Measurements from ENCODE around the gene APBA2.

Gene APBA2

DNA sequence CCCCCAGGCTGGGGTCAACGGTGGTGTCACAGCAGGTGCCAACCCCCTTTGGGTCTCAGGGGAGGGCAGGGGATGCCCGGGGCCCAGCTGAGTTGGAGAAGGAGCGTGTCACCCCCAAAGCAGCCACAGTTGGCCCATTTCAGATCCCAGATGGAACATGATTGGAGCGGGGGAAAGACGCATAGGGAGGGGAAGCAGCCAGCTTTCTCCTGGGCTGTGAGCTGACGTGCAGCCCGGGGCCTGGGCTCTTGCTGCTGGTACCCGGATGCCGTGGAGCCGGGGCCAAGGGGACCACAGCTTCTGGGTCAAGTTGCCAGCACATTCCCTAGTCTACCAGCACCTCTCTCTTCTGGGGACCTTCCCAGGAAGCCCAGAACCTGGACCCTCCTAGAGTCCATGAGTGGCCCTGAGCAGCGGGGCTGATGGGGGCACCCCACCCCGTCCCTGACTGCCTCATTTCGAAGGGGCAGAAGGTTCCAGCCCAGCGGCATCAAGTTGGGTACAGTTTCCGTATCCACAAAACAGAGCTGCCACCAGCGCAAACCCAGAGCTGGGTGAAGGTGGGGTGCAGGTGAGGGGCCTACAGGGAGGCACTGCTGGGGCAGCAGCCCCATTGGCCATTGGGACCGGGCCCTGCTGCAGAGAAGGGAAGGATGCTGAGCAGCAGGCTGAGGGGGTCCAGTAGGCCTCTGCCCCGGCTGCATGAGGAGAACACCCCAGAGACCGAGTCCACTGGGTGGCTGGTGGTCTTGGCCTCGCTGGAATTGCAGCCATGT is 235.0 kb downstream of the APBA2 start:
- no peak for DNase-seq (ENCODE audit: low spot score)

DNA sequence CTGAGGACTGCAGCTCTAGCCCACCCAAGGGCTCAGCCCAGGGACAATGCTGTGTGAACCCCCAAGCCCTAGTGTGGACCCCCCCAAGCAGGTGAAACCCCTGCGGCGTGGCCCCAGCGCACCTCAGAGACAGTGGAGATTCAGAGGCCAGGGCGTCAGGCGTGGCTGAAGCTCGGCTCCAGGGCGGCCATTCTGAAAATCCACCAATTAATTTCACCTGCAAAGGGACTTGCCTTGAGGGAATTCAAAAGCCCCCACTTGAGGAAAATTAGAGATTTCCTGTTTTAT is 235.5 kb downstream of the APBA2 start:
- DNase-seq (ENCODE audit: low spot score) = no peak

DNA sequence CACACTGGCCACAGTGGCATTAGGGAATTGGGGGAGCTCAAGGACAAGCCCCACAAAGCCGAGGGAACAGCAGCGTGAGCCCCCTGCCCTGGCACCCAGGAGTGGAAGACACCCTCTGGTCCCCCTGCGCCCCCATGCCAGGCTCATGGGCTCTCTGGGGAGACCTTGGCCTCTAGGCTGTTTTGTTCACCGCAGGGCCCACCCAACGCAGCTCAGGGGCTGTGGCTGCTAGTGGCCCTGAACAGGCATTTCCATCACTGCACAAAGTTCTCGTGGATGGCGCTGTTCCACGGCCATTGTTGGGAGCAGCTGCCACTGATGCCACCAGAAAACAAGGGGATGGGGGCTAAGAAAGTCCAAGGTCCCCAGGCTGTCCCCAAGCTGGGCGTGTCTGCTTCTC is 236.1 kb downstream of the APBA2 start:
- no peak for DNase-seq (ENCODE audit: low spot score)

DNA sequence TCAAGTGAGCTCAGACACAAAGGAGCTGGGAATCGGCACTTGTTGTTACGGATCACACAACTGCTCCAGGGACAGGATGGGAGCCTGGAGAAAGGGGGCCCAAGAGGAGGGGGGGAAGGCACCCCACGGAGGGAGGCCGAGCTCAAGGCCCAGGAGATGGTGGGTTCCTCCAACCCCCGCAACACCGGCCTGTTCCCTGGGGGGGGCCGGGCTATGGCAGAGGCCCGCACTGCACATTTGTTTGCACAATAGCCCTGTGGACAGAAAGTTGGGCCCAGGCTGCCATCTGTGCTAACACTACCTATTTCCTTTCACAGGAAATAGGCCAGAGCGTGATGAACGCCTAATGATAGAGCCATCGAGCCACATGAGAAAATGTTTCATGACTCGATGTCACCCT is 236.7 kb downstream of the APBA2 start:
- no peak for DNase-seq (ENCODE audit: low spot score)

DNA sequence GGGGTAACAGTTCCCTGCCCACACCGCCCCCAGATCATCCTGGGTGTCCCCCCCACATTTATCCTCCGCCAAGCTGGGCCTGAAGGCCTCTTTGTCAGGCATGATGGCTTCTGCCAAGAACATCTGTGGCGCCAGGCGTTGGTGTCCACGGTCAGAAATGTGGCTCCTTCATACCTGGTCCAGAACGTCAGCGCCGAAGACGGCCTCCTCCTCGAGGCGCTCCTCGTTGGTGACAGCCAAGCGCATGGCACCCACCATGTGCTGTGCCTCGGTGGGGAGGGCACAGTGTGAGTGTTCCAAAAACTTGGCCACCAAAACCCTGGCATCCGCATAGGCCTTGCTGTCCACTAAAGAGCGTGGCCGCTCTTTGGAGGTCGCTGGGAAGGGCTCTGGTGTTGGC is 237.4 kb downstream of the APBA2 start:
- no peak for DNase-seq (ENCODE audit: low spot score)

DNA sequence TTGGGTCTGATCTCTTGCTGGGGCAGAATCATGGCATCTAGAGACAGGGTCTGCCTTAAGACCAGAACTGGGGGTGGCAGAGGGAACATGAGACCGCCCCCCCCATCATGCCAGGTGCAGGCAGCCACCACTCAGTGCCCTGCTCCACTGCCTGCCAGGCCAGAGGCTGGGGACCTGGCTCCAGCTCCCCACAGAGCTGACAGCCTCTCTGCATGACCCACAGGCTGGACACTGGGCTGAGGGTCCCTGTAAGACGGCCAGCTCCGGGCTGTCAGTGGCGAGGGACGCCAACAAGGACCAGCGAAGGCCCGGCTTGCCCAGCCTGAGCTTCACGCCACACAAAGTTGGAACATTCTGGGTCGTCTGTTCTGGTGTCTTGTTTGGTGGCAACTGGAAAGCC is 238.2 kb downstream of the APBA2 start:
- no peak for DNase-seq (ENCODE audit: low spot score)

DNA sequence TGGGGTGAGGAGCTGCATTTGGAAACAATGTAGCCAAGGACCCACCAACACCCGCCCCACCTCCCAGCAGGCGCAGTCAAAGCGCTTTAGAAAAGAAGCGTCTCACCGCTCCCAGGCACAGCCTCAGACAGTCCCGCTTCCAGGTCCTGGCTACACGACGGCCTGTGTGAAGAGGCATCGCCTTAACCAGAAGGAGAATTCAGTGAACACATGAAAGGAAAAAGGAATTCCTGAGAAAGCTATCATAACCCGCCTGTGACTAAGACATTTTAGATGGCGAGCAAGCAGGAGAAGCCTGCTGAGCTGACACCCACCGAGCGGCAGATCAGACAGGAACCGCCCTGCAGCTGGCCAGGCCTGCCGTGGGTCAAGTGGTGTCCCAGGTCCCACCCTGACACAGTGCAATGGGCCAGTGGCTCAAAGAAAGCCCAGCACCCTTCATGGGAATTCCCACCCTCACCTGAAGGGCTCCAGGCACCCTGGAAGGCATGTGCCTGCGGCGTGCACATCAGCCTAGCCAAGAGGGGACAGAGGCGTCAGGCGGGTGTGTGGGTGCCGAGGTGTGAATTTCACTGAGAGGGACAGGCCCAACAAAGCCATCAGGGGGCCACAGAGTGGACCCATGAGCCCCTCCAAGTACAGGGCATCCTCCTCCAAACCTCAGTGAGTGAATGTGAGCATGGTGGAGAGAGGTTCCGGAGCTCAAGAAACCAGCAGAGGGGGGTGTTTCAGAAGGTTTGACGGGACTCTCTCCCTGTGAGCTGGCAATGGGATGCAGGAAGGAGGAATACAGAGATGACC is 239.0 kb downstream of the APBA2 start:
- no peak for DNase-seq (ENCODE audit: low spot score)

DNA sequence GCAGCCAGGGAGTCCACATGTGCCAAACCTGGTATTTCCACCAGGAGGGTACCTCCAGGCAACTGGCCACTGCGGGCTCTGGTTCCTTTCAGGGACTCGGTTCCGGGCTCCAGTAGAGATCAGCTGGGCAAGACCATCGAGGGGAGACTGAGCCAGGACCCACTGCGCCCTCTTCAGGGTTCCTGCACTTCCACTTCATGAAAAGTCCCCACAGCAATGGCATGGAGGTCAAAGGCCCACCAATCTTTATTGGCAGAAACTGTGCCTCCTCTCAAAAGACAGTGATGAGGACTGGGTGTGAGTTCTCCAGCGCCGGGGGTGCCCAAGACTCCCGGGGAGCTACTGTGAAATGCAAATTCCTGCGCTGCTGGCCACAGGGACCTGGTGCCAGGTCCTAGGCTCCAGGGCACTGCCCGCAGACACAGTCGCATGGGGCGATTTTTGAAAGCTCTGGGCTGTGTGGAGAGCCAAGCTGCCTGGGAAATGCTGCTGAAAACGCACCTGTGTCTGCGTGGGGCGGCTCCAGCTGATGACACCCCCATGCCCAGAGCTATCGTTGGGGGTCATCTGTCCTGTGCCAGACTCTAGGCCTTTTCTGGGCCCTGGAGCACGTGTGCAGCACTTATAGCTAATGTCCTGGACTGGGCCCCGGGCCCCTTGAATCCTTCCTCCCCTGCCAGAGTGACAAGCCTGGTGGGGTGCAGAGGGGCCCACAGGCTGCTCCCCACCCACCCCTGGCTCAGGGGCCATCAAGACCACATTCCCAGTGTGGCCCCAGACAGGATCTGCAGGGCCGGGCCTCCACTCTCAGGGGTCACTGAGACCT is 239.8 kb downstream of the APBA2 start:
- DNase-seq (ENCODE audit: low spot score) = no peak

DNA sequence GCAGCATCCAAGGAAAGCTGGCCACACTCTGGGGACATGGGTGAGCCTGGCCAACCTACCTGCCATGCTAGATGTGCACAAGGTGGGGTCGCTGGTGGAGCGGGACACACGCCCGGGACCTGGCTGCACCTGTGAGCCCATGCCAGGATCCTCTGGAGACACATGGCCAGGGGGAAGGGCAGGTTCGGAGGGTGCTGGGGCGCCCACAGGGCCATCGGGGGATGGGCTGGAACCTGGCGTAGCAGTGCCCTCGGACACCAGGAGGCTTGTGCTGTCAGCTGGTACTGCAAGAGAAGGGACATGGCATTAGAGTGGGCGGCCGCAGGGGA is 240.4 kb downstream of the APBA2 start:
- no peak for DNase-seq (ENCODE audit: low spot score)

DNA sequence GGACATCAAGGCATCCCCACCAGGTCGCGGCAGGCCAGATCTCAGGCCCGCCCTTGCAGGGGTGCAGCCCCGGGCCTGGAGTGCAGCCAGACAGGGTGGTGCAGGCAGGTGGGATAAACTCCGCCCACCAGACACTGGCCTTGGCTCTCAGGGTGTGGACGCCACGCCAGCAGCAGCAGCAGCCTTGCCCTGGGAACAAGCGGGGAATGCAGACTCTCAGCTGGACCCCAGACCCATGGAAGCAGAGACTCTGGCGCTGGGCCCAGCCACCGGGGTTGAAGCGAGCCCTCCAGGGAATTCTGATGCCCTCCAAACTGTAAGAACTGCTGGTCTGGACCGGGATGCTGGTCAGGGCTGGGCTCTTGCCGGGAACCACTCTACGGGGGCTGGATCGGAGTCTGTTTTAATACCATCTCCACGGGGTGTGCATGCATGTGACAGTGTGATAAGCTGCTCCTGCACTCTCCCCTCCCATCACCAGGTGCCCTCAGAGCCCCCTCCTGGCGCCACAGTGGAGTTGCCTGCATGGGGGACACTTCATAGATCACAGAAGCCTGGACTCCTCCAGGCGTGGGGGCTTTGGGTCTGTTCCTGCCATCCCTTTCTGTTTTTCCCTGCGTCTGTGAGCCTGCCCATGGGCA is 241.2 kb downstream of the APBA2 start:
- DNase-seq (ENCODE audit: low spot score) = no peak

DNA sequence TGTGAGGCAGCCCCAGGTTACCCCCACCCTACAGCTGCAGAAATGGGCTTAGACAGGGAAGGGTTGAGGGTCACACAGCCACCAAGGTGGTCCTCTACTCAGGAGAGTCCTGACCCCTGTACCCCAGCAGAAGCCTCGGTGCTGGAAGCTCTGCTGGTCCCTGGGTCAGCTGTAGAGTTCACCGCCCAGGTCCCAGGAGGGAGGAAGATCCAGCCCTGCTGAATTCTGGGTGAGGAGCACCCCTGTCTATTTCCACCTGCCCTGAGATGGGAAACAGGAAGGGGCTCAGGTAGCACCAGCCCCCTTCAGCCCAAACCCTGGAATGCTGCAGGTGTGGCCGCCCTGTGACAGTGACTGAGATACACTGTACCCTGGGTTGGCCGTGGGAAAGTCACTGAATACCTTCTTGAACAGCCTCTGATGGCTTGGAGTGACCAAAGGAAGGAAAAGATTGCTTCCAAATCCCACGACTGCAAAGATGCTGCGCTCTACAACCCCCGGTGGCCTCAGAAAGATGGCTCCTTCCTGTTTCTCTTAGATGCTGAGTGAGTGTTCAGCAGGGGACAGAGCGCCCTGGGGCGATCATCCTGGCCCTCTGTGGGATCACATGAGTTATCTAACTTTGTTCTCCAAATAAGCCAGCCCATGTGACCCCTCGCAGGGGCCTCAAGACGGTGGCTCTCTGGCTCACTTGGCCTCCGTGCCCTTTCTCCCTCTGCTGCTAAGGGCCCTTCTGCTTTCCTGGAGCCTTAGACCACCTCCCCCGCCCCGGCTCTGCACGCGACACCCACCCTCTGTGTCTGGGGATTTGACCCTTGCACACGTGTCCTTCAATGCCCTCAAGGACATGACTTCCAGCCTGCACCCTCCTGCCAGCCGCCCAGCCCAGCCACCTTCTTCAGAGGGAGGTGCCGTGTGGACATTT is 242.0 kb downstream of the APBA2 start:
- no peak for DNase-seq (ENCODE audit: low spot score)

DNA sequence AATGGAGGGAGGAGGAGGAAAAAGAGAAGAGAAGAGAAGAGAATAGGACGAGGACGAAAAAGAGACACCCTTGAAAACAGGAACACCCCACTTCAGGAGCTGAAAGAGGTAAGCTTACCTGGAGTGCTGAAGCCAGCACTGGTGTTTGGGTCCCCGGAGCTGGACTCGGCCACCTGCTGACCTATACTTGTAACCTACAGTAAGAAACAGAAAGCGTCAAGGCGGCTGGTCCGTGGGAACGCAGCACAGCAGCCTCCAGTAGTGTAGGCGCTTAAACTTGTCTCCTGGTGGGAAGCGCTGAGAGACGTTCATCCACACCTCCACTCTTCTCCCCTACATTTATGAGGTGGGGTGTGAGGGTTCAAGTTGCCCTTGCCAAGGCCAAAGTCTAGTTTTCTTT is 242.9 kb downstream of the APBA2 start:
- no peak for DNase-seq (ENCODE audit: low spot score)

DNA sequence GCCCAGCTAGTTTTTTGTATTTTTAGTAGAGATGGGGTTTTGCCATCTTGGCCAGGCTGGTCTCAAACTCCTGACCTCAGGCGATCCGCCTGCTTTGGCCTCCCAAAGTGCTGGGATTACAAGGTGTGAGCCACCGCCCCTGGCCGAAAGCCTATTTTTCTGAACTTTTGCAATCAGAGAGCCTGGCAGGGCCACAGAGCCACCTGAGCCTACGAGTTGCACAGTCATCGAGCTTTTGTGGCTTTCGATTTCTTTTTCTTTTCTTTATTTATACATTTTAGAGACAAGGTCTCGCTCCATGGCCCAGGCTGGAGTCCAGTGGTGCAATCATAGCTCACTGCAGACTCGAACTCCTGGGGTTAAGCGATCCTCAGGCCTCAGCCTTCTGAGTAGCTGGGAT is 243.4 kb downstream of the APBA2 start:
- DNase-seq (ENCODE audit: low spot score) = no peak

DNA sequence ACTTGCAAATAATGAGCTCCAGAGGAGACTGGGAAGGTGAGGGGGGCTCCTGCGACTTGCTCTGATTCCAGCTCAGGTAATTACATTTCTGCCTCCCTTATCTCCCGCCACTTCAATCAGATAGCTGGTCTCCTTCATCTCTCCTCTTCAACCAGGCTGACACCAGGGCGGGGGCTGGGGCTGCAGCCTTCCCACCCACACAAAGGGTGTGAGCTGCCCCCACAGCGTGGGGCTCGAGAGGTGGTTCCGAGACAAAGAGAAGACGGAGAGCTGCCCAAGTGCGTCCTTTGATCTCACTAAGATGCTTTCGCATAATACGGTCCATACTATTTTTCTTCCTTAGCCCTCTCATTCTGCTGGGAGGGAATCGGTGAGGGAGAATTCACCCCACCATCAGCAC is 244.2 kb downstream of the APBA2 start:
- DNase-seq (ENCODE audit: low spot score) = no peak

DNA sequence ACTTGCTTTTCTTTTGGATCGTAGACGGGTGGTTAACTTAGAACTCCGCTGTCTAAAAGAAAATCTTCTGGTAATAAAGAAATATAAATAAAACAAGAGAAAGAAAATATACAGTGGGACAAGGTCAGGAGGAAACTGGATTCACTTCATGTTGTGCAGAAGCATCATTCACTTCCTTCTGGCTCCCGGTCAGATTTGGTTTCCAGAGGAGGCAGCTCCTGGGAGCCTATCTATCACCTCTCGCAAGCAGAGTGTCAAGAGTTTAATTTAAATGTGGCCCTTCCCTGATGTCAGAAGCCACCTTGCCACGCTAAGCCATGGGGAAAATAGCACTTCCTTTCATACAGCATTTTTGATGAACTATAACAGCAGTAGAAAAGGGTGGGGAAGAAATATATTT is 244.7 kb downstream of the APBA2 start:
- DNase-seq (ENCODE audit: low spot score) = no peak

DNA sequence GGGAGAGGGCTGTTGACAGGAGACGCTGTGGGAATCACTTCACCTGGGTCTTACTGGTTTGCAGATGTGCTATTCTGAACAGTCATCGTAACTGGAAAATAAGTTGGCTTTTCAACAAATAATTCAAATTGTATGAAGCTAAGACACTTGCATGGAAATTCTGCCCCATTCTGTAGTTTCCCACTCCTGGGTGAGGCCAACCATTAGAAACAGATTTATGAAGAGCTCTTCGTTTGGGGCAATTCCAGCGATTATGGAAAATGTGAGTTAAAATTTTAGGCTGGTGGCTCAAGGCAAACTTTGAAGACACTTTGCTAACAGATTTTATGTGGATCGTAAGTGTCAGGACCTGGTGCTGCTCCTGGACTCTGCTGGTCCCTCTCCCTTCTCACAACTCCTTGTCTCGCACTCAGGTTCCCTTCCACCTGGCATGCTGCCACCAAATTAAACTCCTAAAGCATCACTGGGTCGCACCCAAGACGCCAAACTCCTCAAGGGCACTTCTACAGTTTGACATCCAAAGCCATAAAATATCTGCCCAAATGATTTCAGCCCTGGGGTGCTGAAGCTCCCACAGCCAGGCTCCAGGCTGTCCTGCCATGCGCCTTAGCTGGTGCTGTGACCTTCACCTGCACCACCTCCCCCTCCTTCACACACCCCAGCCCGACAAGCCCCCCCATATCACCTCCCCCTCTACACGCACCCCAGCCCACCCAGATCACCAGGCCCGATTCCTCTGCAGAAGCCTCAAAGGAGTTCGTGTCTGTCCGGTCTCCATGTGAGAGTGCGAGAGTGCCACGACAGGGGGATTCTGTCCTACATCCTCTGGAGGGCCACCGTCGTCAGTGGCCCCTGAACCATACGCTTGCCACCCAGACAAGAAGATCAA is 245.4 kb downstream of the APBA2 start:
- DNase-seq (ENCODE audit: low spot score) = no peak

DNA sequence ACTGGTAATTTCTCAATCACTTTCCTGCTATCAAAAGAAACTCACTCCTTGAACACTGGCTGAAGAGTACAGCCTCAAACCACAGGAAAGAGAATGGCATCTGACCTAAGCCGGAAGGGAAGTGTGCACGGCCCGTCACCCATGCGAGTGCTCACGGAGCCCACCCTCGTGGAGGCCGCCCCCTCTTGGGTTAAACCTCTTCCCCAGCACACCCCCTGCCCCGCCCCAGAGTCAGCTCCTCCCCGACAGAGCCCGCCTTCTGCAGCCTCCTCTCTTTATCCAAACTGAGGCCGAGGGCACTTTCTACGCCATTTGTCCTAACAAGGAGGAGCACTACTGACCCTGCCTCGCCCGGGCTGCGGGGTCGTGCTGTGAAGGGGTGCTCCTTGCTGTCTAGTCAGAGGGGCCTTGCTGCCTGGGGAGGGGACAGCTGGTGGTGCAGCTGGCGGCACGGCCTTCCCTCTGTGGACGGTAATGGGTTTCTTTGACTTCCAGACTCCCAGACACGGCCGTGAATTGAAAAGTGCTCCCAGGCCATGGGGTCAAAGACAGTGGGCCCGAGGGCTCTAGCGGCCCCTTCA is 246.2 kb downstream of the APBA2 start:
- DNase-seq (ENCODE audit: low spot score) = no peak

DNA sequence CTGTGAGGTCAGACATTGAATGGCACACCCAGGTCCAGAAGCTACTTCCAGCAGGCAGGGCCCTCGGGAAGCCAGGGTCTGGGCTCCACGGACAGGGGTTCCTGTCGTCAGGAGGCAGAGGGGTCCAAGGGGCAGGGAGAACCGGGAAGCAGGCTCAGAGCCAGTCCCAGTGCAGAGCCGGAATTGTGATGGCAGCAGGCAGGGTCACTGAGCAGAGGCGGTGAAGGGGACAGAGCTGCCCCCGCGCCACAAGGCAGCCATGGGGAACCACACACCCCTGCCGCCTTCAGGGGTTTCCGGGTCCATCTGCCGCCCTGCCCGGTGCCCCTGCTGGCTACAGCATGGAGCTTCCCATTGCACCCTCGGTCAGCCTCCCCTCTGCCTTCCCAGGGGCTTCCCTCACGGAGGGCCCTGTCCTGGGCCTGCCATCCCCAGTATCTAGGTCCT is 247.0 kb downstream of the APBA2 start:
- no peak for DNase-seq (ENCODE audit: low spot score)

DNA sequence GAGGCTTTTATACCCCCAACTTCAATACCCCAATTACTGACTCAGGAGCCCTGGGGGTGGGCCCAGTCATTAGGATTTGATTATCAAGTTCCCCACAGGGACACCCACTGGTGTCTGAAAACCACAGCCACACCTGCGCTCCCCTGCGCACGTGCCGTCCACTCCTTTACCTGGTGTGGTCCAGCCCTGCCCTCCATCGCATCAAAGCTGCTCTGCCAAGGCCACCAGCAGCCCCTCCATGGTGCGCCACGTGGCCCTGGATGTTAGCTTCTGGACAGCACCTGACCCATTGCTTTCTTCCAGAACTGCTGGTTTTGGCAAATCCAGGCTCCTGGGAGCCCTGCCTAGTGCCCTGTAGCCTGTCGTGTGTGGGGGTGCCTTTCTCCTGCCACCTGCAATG is 247.5 kb downstream of the APBA2 start:
- no peak for DNase-seq (ENCODE audit: low spot score)

DNA sequence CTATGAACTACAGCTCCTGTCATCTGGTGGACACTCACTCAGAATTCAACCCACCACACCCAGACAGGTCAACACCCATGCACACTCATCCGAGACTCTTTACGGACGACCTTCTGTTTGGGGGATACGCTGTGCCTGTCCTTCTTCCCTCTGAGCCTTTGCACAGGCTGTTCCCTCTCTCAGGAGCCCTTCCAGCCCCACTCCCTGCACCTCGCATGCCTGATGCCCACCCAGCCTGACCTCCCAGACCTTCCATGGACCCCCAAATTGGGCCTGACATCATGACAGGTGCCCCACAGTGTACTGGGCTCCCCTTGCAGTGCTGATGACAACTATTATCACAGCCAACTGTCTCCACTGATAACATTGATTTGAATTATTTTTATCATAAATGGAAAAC is 248.0 kb downstream of the APBA2 start:
- DNase-seq (ENCODE audit: low spot score) = no peak
